K562 (cell line): ENCODE measurements around the gene TJAP1.

ENCODE experiments used
- ATF3 ChIP-seq, 2 experiments: fragments of 450-650 bp in 1 of 2; sonication (generic) in 1 of 2; formaldehyde crosslinking in 1 of 2; IDR thresholded peaks in 1 of 2; conservative IDR thresholded peaks in 1 of 2; 2 replicates each; pipeline versions ENCODE4 v1.6.1 to v1.8.1; 2016 to 2023; ENCODE audit warnings: mild to moderate bottlenecking in 2 of 2, moderate library complexity in 2 of 2, inconsistent platforms in 1 of 2, missing genetic modification reagents in 1 of 2
- BRF2 ChIP-seq: IDR thresholded peaks from 3 replicates; pipeline ENCODE4 v1.6.1; 2011; ENCODE audit warnings: borderline replicate concordance, mild to moderate bottlenecking; ENCODE audit not compliant: insufficient read length, insufficient read depth
- CCNT2 ChIP-seq: IDR thresholded peaks from 2 replicates; pipeline ENCODE4 v1.6.1; 2011; ENCODE audit warnings: borderline replicate concordance, low read depth, mild to moderate bottlenecking, moderate library complexity, mixed read lengths, low read length; ENCODE audit not compliant: insufficient read length; ENCODE audit errors: extremely low read depth
- CHD1 ChIP-seq: fragments of 200-600 bp; sonication (generic); IDR thresholded peaks from one replicate; pipeline ENCODE4 v1.6.1; 2012; ENCODE audit warnings: mild to moderate bottlenecking, moderate library complexity, low read length, inconsistent platforms
- E2F4 ChIP-seq: sonication (generic); formaldehyde crosslinking; IDR thresholded peaks from 2 replicates; pipeline ENCODE4 v1.8.0; 2022; ENCODE audit warnings: mild to moderate bottlenecking, low read depth, missing genetic modification reagents
- ETV6 ChIP-seq, 3 experiments: fragments of 150-350 bp in 1 of 3; sonication (generic) in 1 of 3; formaldehyde crosslinking in 1 of 3; IDR thresholded peaks; 2 replicates each; pipeline versions ENCODE4 v1.6.1 to v1.8.0; 2014 to 2022; ENCODE audit warnings: borderline replicate concordance in 2 of 3, low read depth in 2 of 3, antibody characterized with exemption in 1 of 3, low read length in 1 of 3, mild to moderate bottlenecking in 1 of 3, missing genetic modification reagents in 1 of 3
- PHF8 ChIP-seq: fragments of 200-600 bp; sonication (generic); IDR thresholded peaks from 2 replicates; pipeline ENCODE4 v1.6.1; 2012; ENCODE audit warnings: mixed run types, mild to moderate bottlenecking, inconsistent platforms, low read length, moderate library complexity, borderline replicate concordance
- POLR2A ChIP-seq: fragments of 450-650 bp; conservative IDR thresholded peaks from 2 replicates; pipeline ENCODE4 v1.6.1; 2016
- REST ChIP-seq, 2 experiments: fragments of 450-650 bp; formaldehyde crosslinking in 1 of 2; IDR thresholded peaks; 2 replicates each; pipeline versions ENCODE4 v1.4.0 to v1.6.1; 2014 to 2020; ENCODE audit warnings: mild to moderate bottlenecking in 2 of 2, borderline replicate concordance in 1 of 2, low read depth in 1 of 2
- SETDB1 ChIP-seq: IDR thresholded peaks from one replicate; pipeline ENCODE4 v1.6.1; 2012; ENCODE audit warnings: low read length, control low read depth, inconsistent platforms
- USF1 ChIP-seq: sonication (generic); formaldehyde crosslinking; IDR thresholded peaks from 2 replicates; pipeline ENCODE4 v1.9.0; 2022; ENCODE audit warnings: mild to moderate bottlenecking, missing genetic modification reagents
- ZNF134 ChIP-seq: fragments of 250-450 bp; sonication (Bioruptor Pico); conservative IDR thresholded peaks from 2 replicates; pipeline ENCODE4 v1.4.0; 2020
- ZZZ3 ChIP-seq: fragments of 450-650 bp; IDR thresholded peaks from 2 replicates; pipeline ENCODE4 v1.6.1; 2016; ENCODE audit warnings: antibody characterized with exemption, mild to moderate bottlenecking, moderate library complexity

GRCh38 chr6:43497689-43498088 lies 20.3 kb downstream of the TJAP1 start:
- TF ChIP-seq ZNF134 (CRISPR knock-in tag) (no peak), CCNT2 (no peak), ETV6 (IDR thresholded peaks at IDR 0.05; ENCODE audit: borderline replicate concordance in 1 of 2, low read depth in 2 of 2, low read length in 1 of 2) (no peak), ETV6 (CRISPR knock-in tag; IDR thresholded peaks at IDR 0.05; ENCODE audit: borderline replicate concordance) (no peak), POLR2A (no peak), SETDB1 (no peak), REST (IDR thresholded peaks at IDR 0.05; ENCODE audit: borderline replicate concordance) (no peak), REST (CRISPR knock-in tag; IDR thresholded peaks at IDR 0.05; ENCODE audit: low read depth) (no peak), USF1 (no peak), ATF3 (IDR thresholded peaks at IDR 0.05) (no peak), ATF3 (CRISPR knock-in tag; conservative IDR thresholded peaks at IDR 0.05) (no peak), PHF8 (no peak), E2F4 (CRISPR knock-in tag) (no peak), ZZZ3 (no peak), CHD1 (no peak), BRF2 (no peak)
